HG02588 (cell line): ENCODE data around the gene CLTC.
A peak's percentile ranks its signal among the peaks of the same experiment; 100 is the strongest.
"Not testable (repeated sequence)": the region's sequence is repeated elsewhere in the genome, so short reads cannot be mapped to it uniquely, and the experiment has no call there.

Experiments used
- ATAC-seq: cut with Tn5 transposase; IDR thresholded peaks from one replicate; pipeline ENCODE4 v1.9.1; 2021; ENCODE audit warnings: mild to moderate bottlenecking, moderate library complexity; ENCODE audit not compliant: unreplicated experiment

Gene CLTC

GRCh38 chr17:59633658-59634359 is 14.1 kb downstream of the CLTC start:
- ATAC-seq = no peak

- no peak for ATAC-seq
Observed at GRCh38 chr17:59634632-59635541, 15.2 kb downstream of the CLTC start.

- ATAC-seq = no peak
Observed at GRCh38 chr17:59637611-59638310, 18.1 kb downstream of the CLTC start.

- no peak for ATAC-seq
Observed at GRCh38 chr17:59638553-59638952, 18.9 kb downstream of the CLTC start.

GRCh38 chr17:59641799-59642484 is 22.2 kb downstream of the CLTC start:
- ATAC-seq = peak; percentile 79

- no peak for ATAC-seq
Observed at GRCh38 chr17:59642565-59642964, 22.9 kb downstream of the CLTC start.

- ATAC-seq = no peak
Observed at GRCh38 chr17:59643159-59644140, 23.8 kb downstream of the CLTC start.

- no peak for ATAC-seq
Observed at GRCh38 chr17:59647288-59647687, 27.6 kb downstream of the CLTC start.

GRCh38 chr17:59649886-59650285 is 30.2 kb downstream of the CLTC start:
- ATAC-seq = no peak

- ATAC-seq = no peak
Observed at GRCh38 chr17:59650642-59651041, 30.9 kb downstream of the CLTC start.

GRCh38 chr17:59651346-59651745 is 31.7 kb downstream of the CLTC start:
- ATAC-seq = no peak

- no peak for ATAC-seq
Observed at GRCh38 chr17:59652119-59652518, 32.4 kb downstream of the CLTC start.

- ATAC-seq = not testable (repeated sequence)
Observed at GRCh38 chr17:59656624-59657023, 36.9 kb downstream of the CLTC start.

- ATAC-seq = no peak
Observed at GRCh38 chr17:59666235-59666634, 46.5 kb downstream of the CLTC start.

- no peak for ATAC-seq
Observed at GRCh38 chr17:59668816-59669215, 49.1 kb downstream of the CLTC start.

GRCh38 chr17:59669411-59669810 is 49.7 kb downstream of the CLTC start:
- ATAC-seq = no peak

GRCh38 chr17:59669944-59670343 is 50.2 kb downstream of the CLTC start:
- ATAC-seq = no peak

- no peak for ATAC-seq
Observed at GRCh38 chr17:59671386-59671785, 51.7 kb downstream of the CLTC start.

- ATAC-seq = no peak
Observed at GRCh38 chr17:59675231-59675630, 55.5 kb downstream of the CLTC start.

- ATAC-seq = no peak
Observed at GRCh38 chr17:59676716-59677115, 57.0 kb downstream of the CLTC start.
